ENCODE measurements around the gene FAH.
A peak's percentile ranks its signal among the peaks of the same experiment; 100 is the strongest.
"Not testable (repeated sequence)": the region's sequence is repeated elsewhere in the genome, so short reads cannot be mapped to it uniquely, and the experiment has no call there.

Gene FAH

DNA sequence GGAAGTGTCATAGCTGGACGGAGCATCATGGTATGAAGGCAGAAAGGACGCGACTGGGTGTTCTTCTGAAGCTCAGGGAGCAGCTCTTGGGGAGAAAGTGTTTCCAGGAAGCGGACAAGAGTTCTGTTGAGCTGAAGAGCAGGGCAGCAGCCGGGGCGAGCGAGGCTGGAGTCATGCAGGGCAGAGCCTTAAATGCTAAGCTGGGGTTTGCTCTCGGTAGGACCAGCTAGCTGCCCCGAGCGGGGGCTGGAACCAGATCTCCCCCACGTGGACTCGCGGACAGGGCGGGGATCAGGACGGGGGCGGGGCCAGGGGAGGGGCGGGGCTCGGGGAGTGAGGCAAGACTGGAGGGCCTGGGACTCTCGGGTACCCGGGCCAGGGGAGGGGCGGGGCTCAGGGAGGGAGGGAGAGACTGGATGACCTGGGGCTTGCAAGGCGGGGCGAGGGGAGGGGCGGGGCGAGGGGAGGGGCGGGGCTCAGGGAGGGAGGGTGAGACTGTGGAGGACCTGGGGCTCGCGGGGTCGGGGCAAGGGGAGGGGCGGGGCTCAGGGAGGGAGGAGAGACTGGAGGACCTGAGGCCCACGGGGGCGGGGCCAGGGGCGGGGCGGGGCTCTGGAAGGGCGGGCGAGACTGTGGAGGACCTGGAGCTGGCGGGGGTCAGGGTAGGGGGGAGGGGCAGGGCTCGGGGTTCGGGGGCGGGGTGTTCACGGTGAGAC, 461 bp upstream of the FAH start:
- DNase-seq = peak; percentile 62

DNA sequence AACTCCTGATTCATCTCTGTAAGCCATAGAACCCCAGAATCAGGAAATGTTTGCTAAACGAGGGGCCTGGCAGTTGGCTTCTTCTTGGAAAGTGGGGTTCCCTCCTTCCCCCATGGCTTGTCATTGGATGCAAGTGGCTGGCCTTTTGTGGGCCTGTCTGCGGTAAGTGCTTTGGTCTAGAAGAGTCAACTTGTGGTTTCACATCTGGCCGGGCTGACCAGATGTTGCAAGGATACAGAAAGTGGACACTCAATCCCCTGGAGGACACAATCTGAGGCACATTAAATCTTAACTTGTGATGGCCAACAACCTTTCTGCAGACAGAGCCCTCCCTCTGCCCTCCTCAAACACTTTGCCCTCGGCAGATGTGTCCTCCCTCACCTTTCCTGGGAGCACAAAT, 1.1 kb downstream of the FAH start:
- DNase-seq = no peak

GRCh38 chr15:80154336-80154735, 1.5 kb downstream of the FAH start:
- no peak for DNase-seq

- no peak for DNase-seq
Measured at GRCh38 chr15:80155001-80155377, 2.2 kb downstream of the FAH start.

- DNase-seq = not testable (repeated sequence)
Measured at GRCh38 chr15:80155378-80156175, 2.8 kb downstream of the FAH start.

- no peak for DNase-seq
Measured at GRCh38 chr15:80156176-80156720, 3.4 kb downstream of the FAH start.

- DNase-seq = no peak
Measured at GRCh38 chr15:80157215-80157614, 4.4 kb downstream of the FAH start.

- DNase-seq = no peak
Measured at GRCh38 chr15:80159301-80159700, 6.5 kb downstream of the FAH start.

- DNase-seq = no peak
Measured at GRCh38 chr15:80159811-80160569, 7.2 kb downstream of the FAH start.

DNA sequence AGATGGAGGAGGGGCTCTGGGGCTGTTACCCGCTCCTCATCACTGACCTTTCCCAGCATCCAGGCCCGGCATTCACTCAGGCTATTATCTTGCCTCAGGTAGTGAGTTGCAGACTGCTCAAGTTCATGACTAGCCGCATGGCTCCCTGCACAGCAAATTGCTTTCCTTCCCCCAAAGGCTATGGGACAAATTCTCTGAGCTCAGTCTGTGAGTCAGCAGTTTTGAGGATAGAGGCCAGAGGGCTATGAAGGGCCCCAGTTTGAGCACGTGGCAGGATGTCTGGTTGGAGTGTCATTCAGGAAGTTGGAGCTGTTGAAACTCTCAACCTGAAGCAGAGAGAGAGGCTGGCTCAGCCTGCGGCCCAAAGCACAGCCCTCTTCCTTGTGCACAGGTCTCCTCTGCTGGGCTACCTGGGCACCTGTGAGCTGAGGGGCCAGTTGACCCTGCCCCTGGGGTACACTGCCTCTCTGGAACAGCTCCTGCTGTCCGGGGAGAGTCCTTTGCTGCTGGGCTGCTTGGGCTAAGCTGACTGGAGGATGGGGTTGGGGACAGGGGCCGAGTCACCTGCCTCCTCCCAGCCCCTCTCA, 7.9 kb downstream of the FAH start:
- no peak for DNase-seq

- no peak for DNase-seq
Measured at GRCh38 chr15:80161468-80162016, 8.7 kb downstream of the FAH start.

- no peak for DNase-seq
Measured at GRCh38 chr15:80162059-80162554, 9.3 kb downstream of the FAH start.

- no peak for DNase-seq
Measured at GRCh38 chr15:80163217-80163616, 10.4 kb downstream of the FAH start.

DNA sequence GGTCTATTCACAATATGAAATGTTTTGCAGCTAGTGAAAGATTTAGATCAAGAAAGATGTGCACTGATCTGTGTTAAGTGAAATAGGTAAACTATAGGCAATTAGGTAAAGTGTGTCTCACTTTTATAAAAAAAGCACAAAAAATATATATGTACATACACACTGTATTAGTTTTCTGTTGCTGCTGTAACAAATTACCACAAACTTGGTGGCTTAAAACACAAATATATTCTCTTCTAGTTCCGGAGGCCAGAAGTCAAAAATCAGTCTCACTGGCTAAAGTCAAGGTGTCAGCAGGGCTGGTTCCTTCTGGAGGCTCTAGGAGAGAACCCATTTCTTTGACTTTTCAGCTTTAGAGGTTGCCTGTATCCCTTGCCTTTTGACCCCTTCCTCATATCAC, 11.1 kb downstream of the FAH start:
- DNase-seq = no peak

DNA sequence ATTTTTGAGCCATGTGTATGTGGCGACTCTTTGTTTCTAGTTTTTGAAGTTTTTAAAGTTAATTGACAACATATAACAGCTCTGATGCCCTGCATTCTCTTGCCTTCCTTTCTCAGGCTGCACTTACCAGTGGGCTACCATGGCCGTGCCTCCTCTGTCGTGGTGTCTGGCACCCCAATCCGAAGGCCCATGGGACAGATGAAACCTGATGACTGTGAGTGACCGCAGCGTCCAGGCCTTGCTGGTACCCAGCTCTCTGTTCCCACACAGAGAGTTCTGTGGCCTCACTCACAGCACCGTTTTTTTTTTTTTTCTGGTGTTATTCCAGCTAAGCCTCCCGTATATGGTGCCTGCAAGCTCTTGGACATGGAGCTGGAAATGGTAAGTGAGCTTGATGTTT, 15.1 kb downstream of the FAH start:
- no peak for DNase-seq

GRCh38 chr15:80168421-80168820, 15.6 kb downstream of the FAH start:
- no peak for DNase-seq

DNA sequence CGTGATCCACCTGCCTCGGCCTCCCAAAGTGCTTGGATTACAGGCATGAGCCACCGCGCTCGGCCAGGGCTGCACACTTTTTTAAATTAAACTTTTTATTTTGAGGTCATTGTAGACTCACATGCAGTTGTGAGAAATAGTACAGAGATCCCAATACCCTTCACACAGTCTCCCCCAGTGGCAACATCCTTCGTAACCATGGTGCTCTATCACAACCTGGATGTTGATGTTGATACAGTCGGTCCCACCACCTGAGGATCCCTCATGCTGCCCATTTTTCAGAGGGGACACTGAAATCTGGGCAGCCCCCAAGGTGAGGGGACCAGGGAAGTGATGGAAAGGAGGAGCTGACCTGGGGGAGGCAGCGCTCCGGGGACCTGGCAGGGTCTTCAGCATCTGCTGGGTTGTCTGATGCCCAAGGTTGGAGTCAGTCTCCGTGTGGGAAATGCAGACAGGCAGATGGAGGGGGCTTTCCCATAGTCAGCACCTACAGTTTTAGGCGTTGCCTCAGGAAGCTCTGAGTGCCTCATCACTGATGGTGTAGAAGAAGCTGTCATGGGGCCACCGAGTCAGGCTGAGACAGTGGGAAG, 17.1 kb downstream of the FAH start:
- DNase-seq = no peak

DNA sequence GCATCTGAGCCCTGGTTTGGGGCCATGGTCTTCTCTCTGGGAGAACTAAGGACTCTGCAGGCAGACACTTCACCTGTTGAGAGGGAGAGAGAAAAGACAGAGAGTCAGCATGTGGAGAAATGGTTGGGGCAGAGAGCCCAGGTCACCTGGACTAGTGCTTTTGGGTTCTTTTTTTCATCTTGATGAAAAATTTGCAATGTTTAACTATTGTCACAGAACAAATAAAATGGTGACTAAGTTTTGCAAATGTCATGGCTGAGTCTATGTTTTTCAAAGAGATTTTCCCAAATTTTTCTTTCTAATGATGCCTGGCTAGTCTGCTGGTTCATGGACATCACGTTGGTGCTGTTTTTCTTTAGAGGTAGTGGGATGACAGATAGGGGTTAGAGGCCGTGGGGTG, 17.8 kb downstream of the FAH start:
- DNase-seq = no peak

- DNase-seq = no peak
Measured at GRCh38 chr15:80171787-80172186, 19.0 kb downstream of the FAH start.

DNA sequence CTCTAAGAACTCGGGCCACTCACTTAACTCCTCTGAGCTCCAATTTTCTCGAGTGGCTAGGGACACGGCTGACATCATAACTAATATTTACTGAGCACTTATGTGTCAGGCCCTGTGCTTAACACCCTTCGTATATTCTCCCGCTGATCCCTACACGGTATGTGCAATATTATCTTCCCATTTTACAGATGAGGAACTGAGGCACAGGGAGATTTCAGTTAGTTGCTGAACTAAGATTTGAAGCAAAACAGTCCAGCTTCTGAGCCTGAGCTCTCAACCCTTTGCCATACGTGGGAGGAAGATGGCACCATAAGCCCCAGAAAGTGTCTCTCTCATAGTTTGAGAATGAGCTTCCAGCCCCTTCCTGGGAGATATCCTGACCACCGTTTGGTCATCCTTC, 19.6 kb downstream of the FAH start:
- no peak for DNase-seq

DNA sequence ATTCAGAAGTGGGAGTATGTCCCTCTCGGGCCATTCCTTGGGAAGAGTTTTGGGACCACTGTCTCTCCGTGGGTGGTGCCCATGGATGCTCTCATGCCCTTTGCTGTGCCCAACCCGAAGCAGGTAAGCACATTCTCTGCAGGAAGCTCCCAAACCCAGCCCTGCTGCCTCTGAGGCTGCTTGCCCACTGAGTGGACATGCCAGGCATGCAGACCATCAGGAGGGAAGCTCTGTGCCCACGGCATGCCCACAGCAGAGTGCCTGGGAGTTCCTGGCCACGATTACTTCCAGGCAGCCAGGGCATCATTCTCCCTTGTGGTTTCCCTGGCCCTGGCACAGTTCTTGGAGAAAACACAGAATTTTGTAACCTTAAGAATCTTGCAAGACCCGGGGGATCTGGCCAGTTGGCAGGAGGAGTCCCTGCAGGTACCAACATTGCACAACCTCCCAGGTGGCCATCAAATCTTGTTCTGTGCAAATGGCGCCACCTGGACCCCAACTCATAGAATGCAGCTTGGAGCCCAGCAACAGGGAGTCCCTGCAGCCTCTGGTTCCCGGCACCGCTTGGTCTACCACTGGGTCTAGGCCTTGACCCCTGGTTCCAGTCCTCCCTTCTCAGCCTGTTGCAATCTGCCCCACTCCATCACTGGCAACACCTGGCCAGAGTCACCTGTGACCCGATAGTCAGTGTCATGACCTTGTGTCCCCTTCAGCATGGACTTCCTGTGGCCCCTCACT, 20.4 kb downstream of the FAH start:
- peak; percentile 59 for DNase-seq
